Activated CD8-positive, alpha-beta memory T cell treated with anti-CD3 and anti-CD28 coated beads, Interleukin-2, amount 50 U/mL, for 4 hours (primary cell): Measurements from ENCODE around the gene NPY2R.

Source experiments
- DNase-seq: peaks from one replicate; pipeline ENCODE4 v3.0.0-alpha.2; 2020

NPY2R gene

GRCh38 chr4:155208258-155209054, at the start of gene NPY2R:
TSS of gene NPY2R (plus strand) at chr4:155208636. CDS start at chr4:155213940, 5,304 bp downstream.
- no peak for DNase-seq

DNA sequence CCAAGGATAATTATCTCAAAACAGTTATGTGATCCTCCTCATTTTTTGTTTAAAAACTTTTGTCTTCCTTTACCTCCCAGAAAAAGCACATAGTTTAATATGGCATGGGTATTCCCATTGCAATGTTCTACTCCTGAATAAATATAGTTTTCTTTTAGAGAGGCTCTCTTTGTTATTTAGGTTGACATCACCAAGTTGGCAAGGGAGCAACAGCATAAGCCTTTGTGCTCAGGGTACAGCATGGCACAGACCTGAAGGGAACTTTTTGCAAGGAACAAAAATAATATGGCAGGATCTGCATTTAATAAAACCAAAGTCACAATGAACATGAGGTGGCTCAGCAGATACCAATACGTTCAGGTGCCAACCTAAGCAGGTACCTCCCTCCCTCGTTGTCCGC, 47.1 kb upstream of the NPY2R start:
- DNase-seq, result no peak

- DNase-seq, result no peak
These were observed 43.7 kb upstream of the NPY2R start for GRCh38 chr4:155164718-155165117.

DNA sequence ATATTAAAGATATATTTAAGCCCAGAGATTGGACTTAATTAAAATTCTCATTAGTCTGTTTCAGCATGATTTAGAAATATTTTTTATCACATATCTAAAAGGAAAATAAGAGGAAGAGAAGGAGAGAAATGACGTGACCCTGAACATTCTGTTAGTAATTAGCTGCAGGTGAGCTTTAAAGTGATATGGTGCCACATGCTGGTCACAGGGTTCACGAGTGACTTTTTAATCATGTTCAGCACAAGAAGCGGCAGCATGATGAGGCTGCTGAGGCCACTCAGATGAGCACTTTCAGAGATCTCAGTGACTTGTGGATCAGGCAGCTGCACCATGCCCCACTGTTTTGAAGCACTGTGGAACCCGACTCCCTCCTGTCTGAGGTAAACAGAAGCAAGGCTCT, 37.9 kb upstream of the NPY2R start:
- no peak for DNase-seq

GRCh38 chr4:155173371-155173770, 35.1 kb upstream of the NPY2R start:
- no peak for DNase-seq

DNA sequence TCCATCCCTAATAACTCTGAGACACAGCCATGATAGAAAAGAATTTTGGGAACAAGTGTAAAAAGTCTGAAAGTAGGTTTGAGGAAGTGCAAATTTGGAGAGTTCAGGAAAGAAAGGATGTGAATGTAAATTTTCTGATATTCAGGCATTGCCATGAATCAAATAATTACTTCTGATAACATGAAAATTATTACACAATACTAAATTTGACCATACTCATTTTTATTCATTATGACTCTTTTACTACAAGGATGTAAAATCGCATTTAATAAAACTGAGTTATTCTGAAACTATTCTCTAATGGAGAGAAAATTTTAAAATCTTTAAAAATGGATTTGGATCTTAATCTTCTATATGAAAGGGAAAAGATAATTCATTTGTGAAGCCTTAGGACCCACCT, 33.8 kb upstream of the NPY2R start:
- no peak for DNase-seq

GRCh38 chr4:155179216-155179615, 29.2 kb upstream of the NPY2R start:
- no peak for DNase-seq

GRCh38 chr4:155186972-155187371, 21.5 kb upstream of the NPY2R start:
- DNase-seq, result no peak

DNA sequence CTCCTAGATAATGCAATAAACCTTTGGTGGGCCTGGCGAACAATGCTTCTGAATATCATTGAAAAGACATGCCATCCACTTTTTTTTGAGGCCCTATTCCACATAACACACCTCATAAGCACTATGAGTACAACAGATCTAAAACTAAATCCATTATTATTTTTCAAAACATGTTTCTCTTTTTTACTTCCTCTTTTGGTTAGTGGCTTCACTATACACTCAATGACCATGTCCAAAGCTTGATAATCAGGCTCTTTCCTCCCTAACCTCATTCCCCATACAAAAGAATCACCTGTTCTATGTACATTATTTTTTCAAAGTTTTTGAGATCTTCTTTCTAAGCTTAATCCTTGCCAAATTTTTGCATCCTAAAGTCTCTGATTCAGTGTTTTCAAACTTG, 20.4 kb upstream of the NPY2R start:
- DNase-seq, result no peak

- DNase-seq, result no peak
These were observed 18.3 kb upstream of the NPY2R start for GRCh38 chr4:155190099-155190498.

DNA sequence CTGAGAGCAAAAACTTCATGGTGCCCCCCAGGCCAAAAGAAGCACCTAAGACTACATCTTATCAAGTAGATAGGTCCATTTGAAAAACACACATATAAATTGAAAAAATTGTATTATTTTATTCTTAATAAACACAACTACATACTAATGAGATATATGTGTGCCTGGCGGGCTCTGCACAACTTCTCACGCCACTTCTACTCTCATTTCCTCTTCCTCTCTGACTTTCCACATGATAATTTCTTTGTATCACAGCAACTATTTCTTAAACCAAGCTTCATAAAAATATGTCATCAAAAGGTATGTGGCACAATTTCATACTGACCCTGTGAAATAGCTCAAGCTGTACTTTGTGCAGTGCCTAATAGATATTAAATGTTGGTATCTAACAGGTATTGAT, 10.7 kb upstream of the NPY2R start:
- no peak for DNase-seq

GRCh38 chr4:155207534-155208257, 740 bp upstream of the NPY2R start:
- no peak for DNase-seq

DNA sequence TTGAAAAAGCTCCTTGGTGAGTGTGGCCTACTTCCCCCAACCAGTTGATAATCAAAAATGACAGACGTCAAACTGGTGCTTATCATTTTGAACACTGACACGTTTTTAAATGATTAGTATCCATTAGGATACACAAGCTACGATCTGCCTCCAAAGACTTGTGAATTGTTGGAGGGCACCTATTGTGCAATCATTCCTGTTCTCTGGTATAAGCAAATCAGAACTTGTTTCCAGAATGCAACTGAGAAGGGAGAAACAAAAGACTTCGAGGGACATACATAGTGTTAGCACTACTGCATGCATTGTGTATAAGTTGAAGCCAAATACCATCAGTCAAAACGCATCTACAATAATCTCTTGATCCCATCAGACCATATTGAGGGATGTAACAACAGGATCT, 11.6 kb downstream of the NPY2R start:
- DNase-seq, result no peak

GRCh38 chr4:155227131-155227530, 18.7 kb downstream of the NPY2R start:
- no peak for DNase-seq

DNA sequence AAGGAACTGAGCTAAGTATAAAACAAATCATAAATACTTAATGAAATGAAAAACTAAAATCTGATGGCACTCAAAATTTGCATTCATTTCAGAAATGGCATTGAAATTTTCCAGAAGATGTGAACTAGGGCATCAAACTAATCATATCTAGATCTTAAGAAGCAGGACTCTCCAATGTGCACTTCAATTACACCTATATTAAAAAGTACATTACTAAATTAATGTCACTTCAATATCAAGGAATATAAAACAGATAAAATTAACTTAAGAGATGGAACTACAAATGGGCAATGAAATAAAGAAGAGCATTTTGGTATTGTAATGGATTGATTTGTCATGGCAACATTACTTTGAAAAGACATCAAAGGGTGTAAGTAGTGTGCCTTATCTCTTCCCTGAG, 20.3 kb downstream of the NPY2R start:
- no peak for DNase-seq

- no peak for DNase-seq
These were observed 24.0 kb downstream of the NPY2R start for GRCh38 chr4:155232432-155232831.

DNA sequence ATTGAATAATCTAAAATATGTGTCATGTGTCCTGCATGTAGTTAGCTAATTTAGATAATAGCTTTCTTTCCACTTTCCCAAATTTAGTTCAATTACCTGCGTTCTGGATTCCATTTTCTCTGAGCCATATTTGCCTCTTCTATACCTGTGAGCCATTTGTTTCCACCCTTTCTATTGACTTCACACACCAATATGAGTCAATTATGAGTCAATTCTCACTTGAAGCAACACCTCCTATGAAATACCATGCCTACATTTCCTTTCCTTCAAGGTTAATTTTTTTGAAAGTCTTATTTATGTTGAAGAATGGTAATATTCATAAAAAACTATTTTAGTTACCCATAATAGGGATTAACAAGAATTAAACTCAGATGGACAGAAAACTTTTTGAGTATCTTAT, 25.8 kb downstream of the NPY2R start:
- DNase-seq, result no peak

GRCh38 chr4:155237567-155237966, 29.1 kb downstream of the NPY2R start:
- no peak for DNase-seq

DNA sequence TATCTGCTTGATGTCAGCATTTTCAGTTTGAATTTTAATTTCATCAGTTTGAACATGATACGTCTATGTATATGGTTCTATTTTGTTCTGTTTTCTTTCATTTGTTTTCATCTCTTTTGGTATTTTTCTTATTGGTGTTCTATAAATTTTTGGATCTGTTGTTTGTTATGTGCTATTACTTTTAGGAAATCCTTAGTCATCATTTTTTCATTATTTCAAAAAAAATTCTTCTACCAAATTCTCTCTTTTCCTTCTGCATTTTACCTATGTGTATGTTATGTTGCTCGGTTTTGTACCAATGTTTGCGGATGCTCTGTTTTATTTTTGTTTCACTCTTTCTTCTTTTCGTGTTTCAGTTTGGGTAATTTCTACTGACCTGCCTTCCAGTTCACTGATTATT, 32.8 kb downstream of the NPY2R start:
- no peak for DNase-seq

DNA sequence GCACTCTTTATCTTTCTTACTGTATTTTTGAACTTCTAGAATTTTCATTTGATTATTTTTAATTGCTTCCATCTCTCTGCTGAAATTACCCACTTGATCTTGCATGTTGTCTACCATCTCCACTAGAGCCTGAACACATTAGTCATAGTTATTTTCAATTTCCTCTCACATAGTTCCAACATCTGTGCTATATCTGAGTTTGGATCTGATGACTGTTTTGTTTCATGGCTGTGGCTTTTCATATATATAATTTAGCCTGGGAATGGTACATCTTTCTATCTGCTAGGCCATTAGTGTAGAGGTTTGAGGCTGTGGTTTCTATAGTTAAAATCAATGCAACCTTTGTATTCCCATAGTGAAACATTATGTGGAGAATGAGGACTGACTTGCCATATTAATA, 33.2 kb downstream of the NPY2R start:
- DNase-seq, result no peak

- no peak for DNase-seq
These were observed 36.7 kb downstream of the NPY2R start for GRCh38 chr4:155245105-155245504.

DNA sequence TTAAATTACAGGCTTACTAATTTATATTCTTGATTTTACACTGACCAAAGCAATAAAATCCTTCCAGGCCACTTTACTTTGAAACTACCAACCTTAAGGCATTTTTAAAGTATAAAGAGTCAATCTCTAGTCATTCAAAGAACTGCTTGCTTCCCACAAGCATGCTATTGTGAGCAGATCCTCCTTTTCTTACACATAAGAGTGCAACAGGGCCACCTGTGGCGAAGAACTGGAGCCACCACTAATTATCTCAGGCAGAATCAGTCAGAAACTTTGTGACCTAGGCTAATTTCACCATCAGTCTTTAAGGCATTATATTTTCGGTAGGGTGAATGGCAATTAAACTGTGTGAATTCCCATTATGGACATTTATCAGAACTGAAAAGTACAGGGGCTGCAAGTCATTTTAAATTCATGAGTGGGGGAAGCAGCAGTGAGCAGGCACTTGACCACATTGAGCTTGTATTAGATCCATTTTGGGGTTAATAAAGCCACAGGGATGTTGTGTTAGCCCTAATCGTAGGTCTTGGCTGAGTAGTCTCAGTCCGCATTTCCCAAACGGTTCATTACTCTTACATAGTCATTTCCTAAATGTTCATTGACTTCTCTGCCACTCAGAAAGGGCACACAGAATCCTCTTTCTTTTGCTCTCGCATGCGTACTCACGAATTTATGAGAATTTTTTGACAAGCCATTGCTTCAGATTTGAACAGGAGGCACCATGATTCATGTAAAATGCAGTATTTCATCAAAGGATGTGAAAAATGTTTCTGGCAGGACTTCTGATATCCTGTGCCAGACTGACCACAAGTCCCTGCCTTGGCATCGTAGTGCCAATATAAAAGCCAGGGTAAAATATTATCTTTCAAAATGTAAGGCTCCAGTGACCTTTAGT, 39.8 kb downstream of the NPY2R start:
- no peak for DNase-seq

DNA sequence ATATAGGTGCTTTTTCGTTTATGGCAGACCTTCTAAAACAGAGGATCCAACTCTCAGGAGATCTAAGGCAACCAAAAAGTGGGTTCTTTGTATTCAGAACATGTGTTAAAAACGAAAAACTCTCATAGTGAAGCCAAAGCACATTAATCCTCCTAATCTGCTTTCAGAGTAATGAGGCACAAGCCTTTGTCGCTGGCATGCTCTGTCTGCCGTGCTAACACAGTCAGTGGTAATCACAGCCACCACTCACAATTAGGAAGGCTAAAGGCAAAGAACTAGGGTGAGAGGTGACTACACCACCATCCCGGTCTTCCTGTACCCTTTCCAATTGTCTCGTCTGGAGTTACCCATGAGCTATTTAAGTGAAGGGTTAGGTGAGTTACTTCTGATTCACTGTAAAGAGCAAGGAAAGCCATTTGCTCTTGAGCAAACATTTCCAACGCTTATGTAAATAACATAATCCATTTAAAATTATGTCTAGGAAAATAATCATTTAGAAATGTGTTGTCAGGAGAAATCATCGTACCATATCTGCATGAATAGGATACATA, 40.7 kb downstream of the NPY2R start:
- DNase-seq, result no peak
